Neuronal stem cell (in vitro differentiated cells): ENCODE data around the gene JPT1.

Experiments used
- DNase-seq: peaks from one replicate; pipeline ENCODE4 v3.0.0-alpha.2; 2013; ENCODE audit warnings: low spot score
- H2AFZ ChIP-seq: one replicate; pipeline ENCODE4 v1.6.1; 2013; ENCODE audit warnings: mild to moderate bottlenecking, low read length, inconsistent platforms
- H2AK5ac ChIP-seq: 2 replicates; pipeline ENCODE4 v1.6.1; 2013; ENCODE audit warnings: low read depth, mild to moderate bottlenecking, inconsistent platforms, low read length, moderate library complexity, mixed read lengths
- H2BK120ac ChIP-seq: 2 replicates; pipeline ENCODE4 v1.6.1; 2013; ENCODE audit warnings: low read depth, mild to moderate bottlenecking, inconsistent platforms, low read length, moderate library complexity, mixed read lengths
- H2BK12ac ChIP-seq: one replicate; pipeline ENCODE4 v1.6.1; 2013; ENCODE audit warnings: low read length, inconsistent platforms
- H2BK15ac ChIP-seq: 2 replicates; pipeline ENCODE4 v1.6.1; 2013; ENCODE audit warnings: mild to moderate bottlenecking, low read length, inconsistent platforms, mixed read lengths
- H2BK5ac ChIP-seq: one replicate; pipeline ENCODE4 v1.6.1; 2013; ENCODE audit warnings: inconsistent platforms, mild to moderate bottlenecking, low read length, moderate library complexity
- H3K14ac ChIP-seq: one replicate; pipeline ENCODE4 v1.6.1; 2013; ENCODE audit warnings: low read length, inconsistent platforms
- H3K18ac ChIP-seq: 2 replicates; pipeline ENCODE4 v1.6.1; 2013; ENCODE audit warnings: low read length, inconsistent platforms
- H3K23ac ChIP-seq: 2 replicates; pipeline ENCODE4 v1.6.1; 2013; ENCODE audit warnings: low read depth, mild to moderate bottlenecking, mixed read lengths, low read length, inconsistent platforms; ENCODE audit not compliant: poor library complexity
- H3K27ac ChIP-seq: replicated peaks from 3 replicates; pipeline ENCODE4 v1.5.1; 2013; ENCODE audit warnings: low read length, inconsistent platforms
- H3K27me3 ChIP-seq, 3 experiments: 2 replicates each; pipeline ENCODE4 v1.6.1; 2013; ENCODE audit warnings: low read length in 3 of 3, mild to moderate bottlenecking in 2 of 3, inconsistent platforms in 1 of 3, low read depth in 1 of 3, mixed read lengths in 1 of 3, moderate library complexity in 1 of 3; ENCODE audit not compliant: control insufficient read depth in 3 of 3, insufficient read depth in 3 of 3
- H3K36me3 ChIP-seq, 2 donors: replicated peaks in 1 of 2; 2 replicates each; pipeline ENCODE4 v1.6.1; 2013; ENCODE audit warnings: low read length in 2 of 2; ENCODE audit not compliant: control insufficient read depth in 2 of 2, insufficient read depth in 2 of 2
- H3K4ac ChIP-seq: 2 replicates; pipeline ENCODE4 v1.6.1; 2013; ENCODE audit warnings: inconsistent platforms, mild to moderate bottlenecking, low read length, moderate library complexity
- H3K4me1 ChIP-seq, 2 donors: 1 replicate in 1 of 2; 2 replicates in 1 of 2; pipeline ENCODE4 v1.6.1; 2013; ENCODE audit warnings: low read length in 2 of 2, low read depth in 1 of 2; ENCODE audit not compliant: control insufficient read depth in 2 of 2, insufficient read depth in 1 of 2
- H3K4me2 ChIP-seq: one replicate; pipeline ENCODE4 v1.6.1; 2013; ENCODE audit warnings: mild to moderate bottlenecking, low read length, inconsistent platforms; ENCODE audit not compliant: insufficient read depth, poor library complexity, severe bottlenecking
- H3K4me3 ChIP-seq, 2 donors: 2 replicates each; pipeline ENCODE4 v1.5.1; 2013; ENCODE audit warnings: low read length in 2 of 2, mild to moderate bottlenecking in 2 of 2, inconsistent platforms in 1 of 2, moderate library complexity in 1 of 2
- H3K79me1 ChIP-seq: one replicate; pipeline ENCODE4 v1.6.1; 2013; ENCODE audit warnings: low read depth, mild to moderate bottlenecking, inconsistent platforms, low read length, moderate library complexity
- H3K9ac ChIP-seq: one replicate; pipeline ENCODE4 v1.6.1; 2013; ENCODE audit warnings: mild to moderate bottlenecking, low read depth, low read length, inconsistent platforms; ENCODE audit not compliant: poor library complexity
- H3K9me3 ChIP-seq, 2 donors: replicated peaks in 1 of 2; 2 replicates each; pipeline versions ENCODE3 to v1.6.1; 2013; ENCODE audit warnings: low read length in 2 of 2, mild to moderate bottlenecking in 2 of 2, inconsistent platforms in 1 of 2, low read depth in 1 of 2, mixed read lengths in 1 of 2, moderate library complexity in 1 of 2; ENCODE audit not compliant: control insufficient read depth in 2 of 2, insufficient read depth in 1 of 2
- H4K8ac ChIP-seq: one replicate; pipeline ENCODE4 v1.6.1; 2013; ENCODE audit warnings: low read depth, mild to moderate bottlenecking, inconsistent platforms, low read length, moderate library complexity
- H4K91ac ChIP-seq: one replicate; pipeline ENCODE4 v1.6.1; 2013; ENCODE audit warnings: low read length, low read depth, mild to moderate bottlenecking, inconsistent platforms; ENCODE audit not compliant: poor library complexity
- WGBS, 2 donors: extraction: QIAGEN DNeasy Blood & Tissue Kit; methylation state at CpG; one replicate each; pipeline ENCODE4 v1.1.7; 2013; ENCODE audit warnings: missing lambda C conversion rate in 2 of 2, mixed read lengths in 1 of 2; ENCODE audit not compliant: insufficient read length in 2 of 2, insufficient replicate concordance in 1 of 2; ENCODE audit errors: extremely low coverage in 2 of 2; 5-methylcytosine and 5-hydroxymethylcytosine counted together

JPT1 gene

DNA sequence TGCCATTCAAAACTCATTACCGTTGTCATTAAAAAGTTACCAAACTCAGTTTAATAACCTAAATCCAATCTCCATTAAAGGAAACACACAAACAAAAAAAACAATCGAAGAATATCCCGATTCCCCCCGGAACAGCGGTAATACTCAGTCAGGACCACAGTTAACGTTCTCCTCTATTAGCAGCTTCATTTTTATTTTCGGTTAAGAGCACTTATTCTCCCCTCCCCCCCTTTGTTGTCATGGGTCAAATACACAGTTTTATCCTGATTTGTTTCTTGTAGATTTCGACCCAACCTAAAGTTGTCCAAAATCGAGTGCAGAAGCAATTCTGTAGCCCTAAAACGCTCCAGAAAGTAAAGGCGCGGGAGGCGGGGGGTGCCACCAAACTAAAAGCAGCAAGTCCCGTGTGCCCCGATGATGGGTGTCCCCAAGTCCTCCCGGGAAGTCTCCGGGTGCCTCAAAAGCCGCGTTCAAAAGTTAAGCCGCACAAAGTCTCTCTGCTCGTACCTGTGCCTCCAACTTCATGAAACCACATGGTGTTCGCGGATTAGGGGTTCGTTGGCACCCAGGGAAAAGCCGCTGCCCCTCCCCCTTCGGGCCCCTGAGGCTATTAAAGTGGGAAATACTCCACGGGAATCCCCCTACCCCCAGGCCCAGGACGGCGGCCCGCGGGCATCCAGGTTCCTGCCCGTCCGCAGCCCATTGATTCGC, 27.5 kb upstream of the JPT1 start:
- no CpG with 5 or more reads among the region's 34 CpGs for WGBS, 2 donors
- Histone ChIP-seq H3K4ac (peak overlapping the region; percentile 37), H2AFZ (peak overlapping the region; percentile 85), H3K4me3 (peak overlapping the region; percentile 98 to 100), H2BK15ac (no peak overlapping the region), H3K9ac (peak overlapping the region; percentile 98), H2BK5ac (peak overlapping the region; percentile 82), H3K27me3 (no peaks in the 10 kb centered on the region), H2BK12ac (peak overlapping the region; percentile 58), H2BK120ac (no peak overlapping the region), H4K8ac (no peak overlapping the region), H3K27ac (peak overlapping the region; percentile 99), H3K14ac (peak overlapping the region; percentile 63), H3K4me2 (peak overlapping the region; percentile 62), H3K4me1 (peaks cover 3 to 10% of the 10 kb centered on the region in 2 donors), H2AK5ac (peak overlapping the region; percentile 94), H4K91ac (no peak overlapping the region), H3K36me3 (peaks cover 17 to 44% of the 10 kb centered on the region in 2 donors), H3K18ac (peak overlapping the region; percentile 99), H3K9me3 (peaks cover 0 to 3% of the 10 kb centered on the region in 2 donors), H3K79me1 (peaks cover 3% of the 10 kb centered on the region), H3K23ac (peak overlapping the region; percentile 85)
- no peak for DNase-seq

DNA sequence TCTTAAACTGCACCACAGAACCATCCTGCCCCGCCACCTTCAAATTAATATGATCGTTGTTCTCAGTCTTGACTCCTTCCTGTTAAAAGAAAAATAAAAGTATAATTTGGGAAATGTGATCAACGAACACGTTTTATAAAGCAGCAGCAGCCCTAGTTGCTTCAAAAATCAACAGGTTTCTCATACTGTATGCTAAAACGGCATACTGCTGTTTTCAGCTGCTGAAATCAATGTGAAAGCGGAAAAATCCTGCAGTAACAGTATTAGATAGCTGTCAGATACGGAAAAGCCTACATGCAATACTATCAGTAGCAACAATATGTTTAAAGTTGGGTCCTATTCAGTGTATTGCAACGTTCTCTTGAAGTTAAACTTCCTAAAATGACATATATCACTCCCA, 26.8 kb upstream of the JPT1 start:
- Histone ChIP-seq H4K8ac (no peak overlapping the region), H3K23ac (no peak overlapping the region), H3K4me1 (peaks cover 3 to 10% of the 10 kb centered on the region in 2 donors), H3K36me3 (peaks cover 22 to 51% of the 10 kb centered on the region in 2 donors), H3K27ac (no peak overlapping the region), H3K18ac (no peak overlapping the region), H2AK5ac (no peak overlapping the region), H2AFZ (no peak overlapping the region), H3K9me3 (peaks cover 0 to 3% of the 10 kb centered on the region in 2 donors), H3K4me3 (peak overlapping the region; percentile 52 to 98), H3K9ac (no peak overlapping the region), H2BK5ac (no peak overlapping the region), H3K79me1 (peaks cover 3% of the 10 kb centered on the region), H3K4ac (no peak overlapping the region), H2BK12ac (no peak overlapping the region), H3K14ac (no peak overlapping the region), H3K4me2 (peak overlapping the region; percentile 62), H2BK120ac (no peak overlapping the region), H3K27me3 (no peaks in the 10 kb centered on the region), H2BK15ac (no peak overlapping the region), H4K91ac (no peak overlapping the region)
- no peak for DNase-seq
- no CpG with 5 or more reads among the region's 8 CpGs for WGBS, 2 donors

DNA sequence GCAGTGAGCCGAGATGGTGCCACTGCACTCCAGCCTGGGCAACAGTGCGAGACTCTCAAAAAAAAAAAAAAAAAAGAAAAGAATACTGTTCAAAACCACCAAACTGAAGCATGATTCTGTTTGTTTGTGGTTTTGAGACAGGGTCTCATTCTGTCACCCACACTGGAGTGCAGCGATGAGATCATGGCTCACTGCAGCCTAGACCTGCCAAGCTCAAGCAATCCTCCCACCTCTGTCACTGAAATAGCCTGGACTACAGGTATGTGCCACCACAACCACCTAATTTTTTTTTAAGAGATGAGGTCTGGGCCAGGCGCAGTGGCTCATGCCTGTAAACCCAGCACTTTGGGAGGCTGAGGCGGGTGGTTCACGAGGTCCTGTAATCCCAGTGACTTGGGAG, 24.1 kb upstream of the JPT1 start:
- Histone ChIP-seq H4K8ac (no peak overlapping the region), H3K23ac (no peak overlapping the region), H3K18ac (no peak overlapping the region), H3K27ac (no peak overlapping the region), H3K4me3 (no peak overlapping the region), H3K36me3 (peaks cover 38 to 77% of the 10 kb centered on the region in 2 donors), H3K4me1 (peaks cover 3 to 10% of the 10 kb centered on the region in 2 donors), H2BK15ac (no peak overlapping the region), H3K4me2 (no peak overlapping the region), H2BK12ac (no peak overlapping the region), H4K91ac (no peak overlapping the region), H3K79me1 (peaks cover 5% of the 10 kb centered on the region), H3K9ac (no peak overlapping the region), H2AFZ (no peak overlapping the region), H2BK5ac (no peak overlapping the region), H2BK120ac (no peak overlapping the region), H3K14ac (no peak overlapping the region), H2AK5ac (no peak overlapping the region), H3K4ac (no peak overlapping the region), H3K27me3 (no peaks in the 10 kb centered on the region), H3K9me3 (no peaks in the 10 kb centered on the region)
- WGBS, 2 donors, result no CpG with 5 or more reads among the region's 6 CpGs
- no peak for DNase-seq

DNA sequence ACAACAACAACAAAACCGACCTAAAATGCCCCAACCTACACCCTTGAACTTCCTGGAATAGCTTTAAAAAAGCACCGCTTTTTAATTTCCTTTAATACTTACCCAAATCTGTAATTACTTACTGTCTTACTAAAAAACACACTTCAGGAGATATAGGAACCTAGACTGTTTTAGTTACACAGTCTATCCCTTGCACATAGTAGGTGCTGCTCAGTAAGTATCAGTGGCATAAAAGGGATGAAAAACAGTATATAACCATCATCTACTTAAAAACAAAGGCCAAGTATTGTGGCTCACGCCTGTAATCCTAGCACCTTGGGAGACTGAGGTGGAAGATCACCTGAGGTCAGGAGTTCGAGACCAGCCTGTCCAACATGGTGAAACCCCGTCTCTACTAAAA, 22.3 kb upstream of the JPT1 start:
- no peaks in the 10 kb centered on the region for H3K27me3 ChIP-seq
- H3K4me3 ChIP-seq, result no peak overlapping the region
- H3K27ac ChIP-seq, result no peak overlapping the region
- no peak overlapping the region for H3K4ac ChIP-seq
- H3K9me3 ChIP-seq, result no peaks in the 10 kb centered on the region
- no peak overlapping the region for H2AK5ac ChIP-seq
- no peak for DNase-seq
- 100% methylated on average over 1 of the region's 5 CpGs; no CpG with 5 or more reads in 1 of the 2 donors for WGBS, 2 donors
- H3K79me1 ChIP-seq, result peaks cover 3% of the 10 kb centered on the region
- H2BK12ac ChIP-seq, result no peak overlapping the region
- H3K36me3 ChIP-seq, result peaks cover 45 to 95% of the 10 kb centered on the region in 2 donors
- H3K23ac ChIP-seq, result no peak overlapping the region
- no peak overlapping the region for H2BK15ac ChIP-seq
- H3K18ac ChIP-seq, result no peak overlapping the region
- H2BK5ac ChIP-seq, result no peak overlapping the region
- peaks cover 0 to 8% of the 10 kb centered on the region in 2 donors for H3K4me1 ChIP-seq
- no peak overlapping the region for H4K91ac ChIP-seq
- no peak overlapping the region for H3K4me2 ChIP-seq
- no peak overlapping the region for H3K9ac ChIP-seq
- H2BK120ac ChIP-seq, result no peak overlapping the region
- no peak overlapping the region for H2AFZ ChIP-seq
- H3K14ac ChIP-seq, result no peak overlapping the region
- no peak overlapping the region for H4K8ac ChIP-seq
